Heart left ventricle (tissue), 13 donors: ENCODE results near the gene MYL2.

Experiments used
- CTCF ChIP-seq, 12 donors: fragments of 200-600 bp; sonication (generic) in 4 of 12; IDR thresholded peaks; one replicate each; pipeline versions ENCODE4 v1.5.0 to v1.8.0; 2018 to 2022; ENCODE audit warnings: antibody characterized with exemption in 12 of 12, mild to moderate bottlenecking in 5 of 12
- POLR2A ChIP-seq, 2 donors: fragments of 450-650 bp; IDR thresholded peaks; one replicate each; pipeline ENCODE4 v1.6.1; 2017; ENCODE audit warnings: antibody characterized with exemption in 2 of 2, mild to moderate bottlenecking in 2 of 2, moderate library complexity in 2 of 2
- donor health status: ischemic (EF 13 %, LVEDD 7.1; RV severe dilation, severe dysfunction).
- donor health status: DM: no; HTN: yes; CAD: no.
- donor health status: DM: no; HTN: no; CAD: no.
- donor health status: ischemic (EF 25% LVEDD 6.9; RV normal size, moderate dysfunction).
- donor health status: ischemic (EF 25% LVEDD 5.7; RV mildly dilated, moderate dysfunction).
- donor health status: ischemic (EF 35%, LVEDD 5.7; RV mildly dilated, moderate dysfunction).
- donor health status: nonischemic (EF 11% LVEDD 7.7; RV severe dilation, severe dysfunction).
- donor health status: DM: yes; HTN: yes; CAD: no.
- donor health status: PGD.
- donor health status: ischemic (EF 29% LVEDD 5.4; RV normal size, mild dysfunction).
- donor health status: nonischemic (EF 23%, LVEDD 6.1; RV moderate dilation, normal function).

GRCh38 chr12:110927546-110927945 is 7.2 kb upstream of the MYL2 start:
- TF ChIP-seq CTCF (IDR thresholded peaks at IDR 0.05) = no peak
- TF ChIP-seq POLR2A (IDR thresholded peaks at IDR 0.05) = no peak
